Keratinocyte (primary cell): ENCODE data around the gene SPATA45.

Experiments used
- CTCF ChIP-seq, 3 experiments: IDR thresholded peaks in 1 of 3; conservative IDR thresholded peaks in 1 of 3; optimal IDR thresholded peaks in 1 of 3; 2 replicates in 2 of 3; 3 replicates in 1 of 3; pipeline versions ENCODE3 to v1.5.1; 2011; ENCODE audit warnings: low read length in 3 of 3, mild to moderate bottlenecking in 3 of 3, moderate library complexity in 2 of 3, control low read depth in 1 of 3, inconsistent platforms in 1 of 3; ENCODE audit not compliant: insufficient read depth in 2 of 3; ENCODE audit errors: extremely low read depth in 1 of 3
- EZH2 ChIP-seq: IDR thresholded peaks from one replicate; pipeline ENCODE4 v1.6.1; 2012; ENCODE audit warnings: inconsistent platforms, mild to moderate bottlenecking, low read length, moderate library complexity

GRCh38 chr1:212892108-212892507 lies 44.7 kb upstream of the SPATA45 start:
- TF ChIP-seq CTCF (optimal IDR thresholded peaks at IDR 0.05 in 1 of 3, IDR thresholded peaks at IDR 0.05 in 1 of 3, conservative IDR thresholded peaks at IDR 0.05 in 1 of 3; ENCODE audit: extremely low read depth in 1 of 3, insufficient read depth in 2 of 3, low read length in 3 of 3), result no peak
- TF ChIP-seq EZH2, result no peak
